WTC11 (cell line): Measurements from ENCODE around the gene TAF8. TPM values are rescaled to one million over a fixed set of nuclear protein-coding genes. Genes with fewer than 3 reads are reported as not detected.

Source experiments
- ATF2 ChIP-seq: sonication (generic); formaldehyde crosslinking; IDR thresholded peaks from 2 replicates; pipeline ENCODE4 v1.8.1; 2022; ENCODE audit warnings: low read depth, missing genetic modification reagents, borderline replicate concordance
- ATF3 ChIP-seq: sonication (generic); formaldehyde crosslinking; conservative IDR thresholded peaks from 2 replicates; pipeline ENCODE4 v1.8.1; 2022; ENCODE audit warnings: mild to moderate bottlenecking, missing genetic modification reagents
- CDX4 ChIP-seq: fragments of 250-450 bp; sonication (Bioruptor Pico); IDR thresholded peaks from 2 replicates; pipeline ENCODE4 v1.9.0; 2021; ENCODE audit warnings: moderate library complexity, mild to moderate bottlenecking, inconsistent platforms, borderline replicate concordance
- CTCF ChIP-seq: fragments of 200-600 bp; IDR thresholded peaks from 2 replicates; pipeline ENCODE4 v1.8.0; 2022; ENCODE audit warnings: antibody characterized with exemption
- ELF4 ChIP-seq: sonication (generic); formaldehyde crosslinking; IDR thresholded peaks from 2 replicates; pipeline ENCODE4 v1.8.1; 2022; ENCODE audit warnings: low read depth, mild to moderate bottlenecking, moderate library complexity, missing genetic modification reagents
- EMX1 ChIP-seq: fragments of 250-450 bp; sonication (Bioruptor Pico); IDR thresholded peaks from 2 replicates; pipeline ENCODE4 v1.8.0; 2021; ENCODE audit warnings: mild to moderate bottlenecking
- ETV6 ChIP-seq: sonication (generic); formaldehyde crosslinking; IDR thresholded peaks from 2 replicates; pipeline ENCODE4 v1.8.1; 2022; ENCODE audit warnings: mild to moderate bottlenecking, missing genetic modification reagents
- GABPB1 ChIP-seq: sonication (generic); formaldehyde crosslinking; IDR thresholded peaks from 2 replicates; pipeline ENCODE4 v1.8.1; 2023; ENCODE audit warnings: mild to moderate bottlenecking, missing genetic modification reagents
- MXD4 ChIP-seq: fragments of 250-450 bp; sonication (Bioruptor Pico); IDR thresholded peaks from 2 replicates; pipeline ENCODE4 v1.8.0; 2021; ENCODE audit warnings: mild to moderate bottlenecking, moderate library complexity, borderline replicate concordance
- NFE2L1 ChIP-seq: sonication (generic); formaldehyde crosslinking; IDR thresholded peaks from 2 replicates; pipeline ENCODE4 v1.8.1; 2023; ENCODE audit warnings: missing genetic modification reagents
- OVOL2 ChIP-seq: fragments of 250-450 bp; sonication (Bioruptor Pico); IDR thresholded peaks from 2 replicates; pipeline ENCODE4 v1.9.0; 2021; ENCODE audit warnings: mild to moderate bottlenecking, borderline replicate concordance
- RELA ChIP-seq: sonication (generic); formaldehyde crosslinking; IDR thresholded peaks from 2 replicates; pipeline ENCODE4 v1.8.1; 2022; ENCODE audit warnings: missing genetic modification reagents, mild to moderate bottlenecking, borderline replicate concordance
- RORB ChIP-seq: fragments of 250-450 bp; sonication (Bioruptor Pico); IDR thresholded peaks from 2 replicates; pipeline ENCODE4 v1.9.0; 2021; ENCODE audit warnings: mild to moderate bottlenecking
- SP1 ChIP-seq: sonication (generic); formaldehyde crosslinking; conservative IDR thresholded peaks from 2 replicates; pipeline ENCODE4 v1.8.1; 2022; ENCODE audit warnings: missing genetic modification reagents
- STAT6 ChIP-seq: sonication (generic); formaldehyde crosslinking; conservative IDR thresholded peaks from 2 replicates; pipeline ENCODE4 v1.8.1; 2023; ENCODE audit warnings: mild to moderate bottlenecking, low read depth, missing genetic modification reagents, moderate library complexity
- TEAD1 ChIP-seq: sonication (generic); formaldehyde crosslinking; IDR thresholded peaks from 2 replicates; pipeline ENCODE4 v1.8.0; 2022; ENCODE audit warnings: mild to moderate bottlenecking, missing genetic modification reagents
- USF2 ChIP-seq: sonication (generic); formaldehyde crosslinking; IDR thresholded peaks from 2 replicates; pipeline ENCODE4 v1.8.1; 2023; ENCODE audit warnings: mild to moderate bottlenecking, missing genetic modification reagents, moderate library complexity
- ZMAT4 ChIP-seq: fragments of 250-450 bp; sonication (Bioruptor Pico); IDR thresholded peaks from 2 replicates; pipeline ENCODE4 v1.9.0; 2021; ENCODE audit warnings: mild to moderate bottlenecking
- ZNF219 ChIP-seq: sonication (generic); formaldehyde crosslinking; IDR thresholded peaks from 2 replicates; pipeline ENCODE4 v1.8.0; 2023; ENCODE audit warnings: missing genetic modification reagents, mild to moderate bottlenecking, borderline replicate concordance
- ZNF263 ChIP-seq: sonication (generic); formaldehyde crosslinking; IDR thresholded peaks from 2 replicates; pipeline ENCODE4 v1.8.1; 2022; ENCODE audit warnings: low read depth, mild to moderate bottlenecking, moderate library complexity, missing genetic modification reagents
- ZNF281 ChIP-seq: sonication (generic); formaldehyde crosslinking; IDR thresholded peaks from 2 replicates; pipeline ENCODE4 v1.8.0; 2023; ENCODE audit warnings: mild to moderate bottlenecking, missing genetic modification reagents
- ZNF425 ChIP-seq: fragments of 250-450 bp; sonication (Bioruptor Pico); conservative IDR thresholded peaks from 2 replicates; pipeline ENCODE4 v1.9.0; 2021; ENCODE audit warnings: mild to moderate bottlenecking
- ZNF512 ChIP-seq: sonication (generic); formaldehyde crosslinking; IDR thresholded peaks from 2 replicates; pipeline ENCODE4 v1.8.1; 2022; ENCODE audit warnings: missing genetic modification reagents, borderline replicate concordance
- total RNA-seq: library from RNA; stranded (reverse); gene quantifications from 3 replicates; pipeline ENCODE4 v1.2.3, GENCODE V29; 2021

Gene TAF8
- total RNA-seq, 1 experiment from 2014 or later = 31.0 TPM

GRCh38 chr6:42136508-42137193, 86.3 kb downstream of the TAF8 start (continued):
- TF ChIP-seq ZNF512 (CRISPR knock-in tag) (no peak), ZNF219 (no peak), ZMAT4 (CRISPR knock-in tag) (no peak), CDX4 (CRISPR knock-in tag) (no peak), CTCF (no peak; the same call in 1 of the 2 replicates), ATF3 (CRISPR knock-in tag) (no peak), MXD4 (CRISPR knock-in tag) (no peak), EMX1 (CRISPR knock-in tag) (no peak), ZNF263 (CRISPR knock-in tag) (peak; percentile 98), RELA (CRISPR knock-in tag) (no peak), OVOL2 (CRISPR knock-in tag) (no peak), ETV6 (peak; percentile 83), ATF2 (CRISPR knock-in tag) (no peak), RORB (CRISPR knock-in tag) (no peak), SP1 (peak; percentile 62), GABPB1 (CRISPR knock-in tag) (no peak), TEAD1 (peak; percentile 93), NFE2L1 (CRISPR knock-in tag) (0 out of 2 replicates have a peak, but pooled peaks have one; percentile 17), ELF4 (no peak), STAT6 (CRISPR knock-in tag) (no peak), ZNF425 (CRISPR knock-in tag) (no peak), ZNF281 (CRISPR knock-in tag) (peak; percentile 89), USF2 (CRISPR knock-in tag) (no peak)
